HG03139 (cell line): ENCODE measurements around the gene ARL15.

Experiments used
- ATAC-seq: cut with Tn5 transposase; IDR thresholded peaks from one replicate; pipeline ENCODE4 v1.9.1; 2021; ENCODE audit not compliant: unreplicated experiment

The ARL15 gene

GRCh38 chr5:54162184-54162583 lies 148.2 kb downstream of the ARL15 start:
- no peak for ATAC-seq

GRCh38 chr5:54160329-54160728 lies 150.0 kb downstream of the ARL15 start:
- no peak for ATAC-seq

DNA sequence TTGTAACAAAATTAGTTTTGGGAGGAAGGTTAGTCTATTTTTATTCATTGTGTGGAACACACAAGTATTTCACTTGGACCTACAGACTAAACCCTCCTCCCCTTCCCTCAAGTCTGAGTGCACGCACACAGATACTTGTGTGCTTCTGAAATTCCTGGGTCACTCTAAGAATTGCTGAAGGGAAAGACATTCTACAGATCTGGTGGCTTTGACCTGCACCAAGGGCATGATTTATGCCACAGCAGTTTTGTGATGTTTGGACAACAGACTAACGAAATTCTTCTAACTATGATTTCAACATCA lies 150.5 kb downstream of the ARL15 start:
- no peak for ATAC-seq

GRCh38 chr5:54159153-54159892 lies 151.1 kb downstream of the ARL15 start:
- ATAC-seq = no peak

GRCh38 chr5:54156577-54156976 lies 153.8 kb downstream of the ARL15 start:
- no peak for ATAC-seq

- no peak for ATAC-seq
Observed at GRCh38 chr5:54150841-54151240, 159.5 kb downstream of the ARL15 start.

DNA sequence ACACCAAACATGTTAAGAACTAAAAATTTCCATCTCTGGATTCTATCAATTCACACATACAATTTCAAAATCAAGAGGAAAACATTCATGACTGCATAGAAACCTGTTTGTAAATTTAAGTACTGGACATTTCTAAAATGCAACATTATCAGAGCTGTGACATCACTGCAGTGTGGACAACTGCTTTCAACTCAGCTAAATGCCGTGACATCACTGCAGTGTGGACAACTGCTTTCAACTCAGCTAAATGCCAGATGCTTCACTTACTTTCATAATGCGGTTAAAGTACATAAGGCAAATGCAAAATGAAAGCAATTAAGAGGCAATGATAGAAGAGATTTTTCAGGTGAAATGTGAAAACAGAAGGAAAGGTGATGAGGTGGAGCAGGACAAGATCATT lies 161.5 kb downstream of the ARL15 start:
- no peak for ATAC-seq

- no peak for ATAC-seq
Observed at GRCh38 chr5:54148067-54148845, 162.1 kb downstream of the ARL15 start.

DNA sequence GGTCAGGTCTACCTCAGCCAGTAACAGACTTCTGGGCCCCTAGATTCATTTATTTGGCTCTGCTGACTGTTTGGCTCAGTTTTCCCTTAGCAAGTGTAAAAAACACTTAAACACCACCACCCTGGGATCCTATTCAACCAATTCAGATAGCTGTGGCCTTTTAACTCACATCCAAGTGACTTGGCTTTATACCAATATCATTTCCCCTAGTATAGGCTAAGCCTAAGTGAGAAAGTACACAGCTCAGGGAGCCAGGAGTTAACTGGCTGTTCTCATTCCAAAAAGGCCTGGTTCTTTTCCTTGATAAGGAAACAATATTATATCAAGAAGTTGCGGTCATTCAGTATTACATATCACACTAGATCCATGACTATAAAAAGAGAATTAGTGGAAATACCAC lies 163.5 kb downstream of the ARL15 start:
- ATAC-seq = no peak

GRCh38 chr5:54146390-54146789 lies 164.0 kb downstream of the ARL15 start:
- ATAC-seq = no peak

GRCh38 chr5:54140247-54140840 lies 170.0 kb downstream of the ARL15 start:
- no peak for ATAC-seq

GRCh38 chr5:54136516-54137440 lies 173.6 kb downstream of the ARL15 start:
- ATAC-seq = no peak

DNA sequence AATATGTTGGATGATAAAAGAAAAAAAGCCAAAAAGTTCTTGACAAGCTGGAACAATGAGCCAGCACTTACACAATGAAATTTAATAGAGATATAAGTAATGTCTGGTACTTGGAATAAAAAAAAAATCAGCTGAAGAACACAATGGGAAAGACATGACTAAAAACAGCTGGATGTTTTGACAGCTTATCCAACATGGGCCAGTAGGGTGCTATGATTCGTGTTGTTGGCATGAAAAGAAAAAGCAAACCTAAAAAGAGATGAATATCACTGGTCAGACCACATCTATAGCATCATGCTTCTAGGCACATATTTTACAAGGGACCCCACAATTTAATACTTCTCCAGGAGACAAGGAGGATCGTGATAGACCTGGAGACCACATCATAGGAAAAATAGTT lies 175.3 kb downstream of the ARL15 start:
- ATAC-seq = no peak

DNA sequence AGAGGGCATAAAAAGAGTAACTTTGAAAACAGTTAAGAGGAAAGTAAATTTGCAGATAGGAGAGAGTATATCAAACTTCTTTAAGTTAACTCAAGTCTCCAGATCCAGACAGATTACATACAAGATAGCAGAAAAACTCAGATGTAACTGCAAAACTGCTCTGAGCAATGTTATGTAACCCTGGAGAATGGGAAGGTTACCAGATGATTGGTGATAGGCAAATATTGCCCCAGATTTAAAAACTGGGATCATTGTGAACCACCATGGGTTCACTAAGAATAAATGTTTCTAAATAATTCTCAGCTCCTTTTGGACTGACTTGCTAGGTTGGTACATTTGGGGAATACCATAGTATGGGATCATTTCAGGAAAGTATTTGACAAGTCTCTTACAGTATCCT lies 176.5 kb downstream of the ARL15 start:
- no peak for ATAC-seq

GRCh38 chr5:54120473-54120872 lies 189.9 kb downstream of the ARL15 start:
- ATAC-seq = no peak

- no peak for ATAC-seq
Observed at GRCh38 chr5:54117957-54118356, 192.4 kb downstream of the ARL15 start.

GRCh38 chr5:54115735-54116403 lies 194.5 kb downstream of the ARL15 start:
- ATAC-seq = no peak

DNA sequence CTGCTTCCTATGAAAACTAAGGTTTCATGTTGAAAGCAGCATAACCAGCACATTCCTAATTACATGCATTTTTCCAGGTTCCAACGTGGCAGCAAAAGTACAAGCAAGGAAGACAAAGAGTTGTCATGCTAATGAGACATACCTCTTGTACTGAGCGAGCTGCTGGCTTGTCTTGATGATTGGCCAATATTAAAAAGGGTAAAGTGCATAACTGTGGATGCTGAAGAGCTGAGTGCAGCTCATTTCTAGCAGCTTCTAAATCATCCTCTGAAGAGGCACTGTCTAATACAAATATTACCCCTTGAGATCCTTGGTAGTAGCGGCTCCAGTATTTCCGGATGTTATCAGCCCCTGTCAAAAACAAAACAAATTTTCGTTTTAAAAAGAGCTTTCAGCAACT lies 197.3 kb downstream of the ARL15 start:
- ATAC-seq = no peak

DNA sequence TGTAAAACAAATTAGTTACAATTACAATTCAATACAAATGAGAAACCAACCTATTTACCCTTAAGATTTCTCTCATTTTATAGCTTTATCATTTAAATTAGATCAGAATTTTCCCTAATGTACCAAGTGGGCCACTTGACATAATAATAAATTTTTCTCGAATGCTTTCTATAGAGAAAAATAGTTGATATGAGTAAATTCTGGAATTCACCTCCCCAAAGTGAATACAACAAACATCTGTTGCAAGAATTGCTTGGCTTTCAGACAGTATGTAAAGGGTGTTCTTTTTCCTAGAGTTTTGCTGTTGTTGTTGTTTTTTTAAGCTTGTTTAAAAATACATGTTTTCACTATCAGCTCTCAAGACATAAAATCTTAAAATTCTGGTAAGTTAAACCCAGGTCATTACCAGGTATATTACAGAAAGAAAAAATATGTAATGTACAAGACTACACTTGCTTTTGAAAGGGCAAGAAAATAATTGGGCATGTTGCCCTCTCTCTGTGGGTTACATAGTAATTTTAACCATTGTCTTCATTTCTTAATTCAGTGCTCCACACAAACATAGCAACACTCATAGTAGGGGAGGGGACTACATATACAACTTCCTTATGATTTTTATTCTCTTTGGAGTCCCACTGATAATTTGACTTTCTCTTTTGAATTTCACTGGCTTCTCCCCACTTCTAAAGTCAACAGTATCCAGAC lies 200.6 kb downstream of the ARL15 start:
- ATAC-seq = no peak

GRCh38 chr5:54108136-54108535 lies 202.2 kb downstream of the ARL15 start:
- ATAC-seq = no peak
